ENCODE results near the gene CCDC43.
"Not testable (repeated sequence)": the region's sequence is repeated elsewhere in the genome, so short reads cannot be mapped to it uniquely, and the experiment has no call there.

The CCDC43 gene

GRCh38 chr17:44689477-44690217, at the start of gene CCDC43:
CCDC43 (minus strand) TSS chr17:44689776; CDS start chr17:44689753, 23 bp downstream.
- peak; percentile 93 for DNase-seq

DNA sequence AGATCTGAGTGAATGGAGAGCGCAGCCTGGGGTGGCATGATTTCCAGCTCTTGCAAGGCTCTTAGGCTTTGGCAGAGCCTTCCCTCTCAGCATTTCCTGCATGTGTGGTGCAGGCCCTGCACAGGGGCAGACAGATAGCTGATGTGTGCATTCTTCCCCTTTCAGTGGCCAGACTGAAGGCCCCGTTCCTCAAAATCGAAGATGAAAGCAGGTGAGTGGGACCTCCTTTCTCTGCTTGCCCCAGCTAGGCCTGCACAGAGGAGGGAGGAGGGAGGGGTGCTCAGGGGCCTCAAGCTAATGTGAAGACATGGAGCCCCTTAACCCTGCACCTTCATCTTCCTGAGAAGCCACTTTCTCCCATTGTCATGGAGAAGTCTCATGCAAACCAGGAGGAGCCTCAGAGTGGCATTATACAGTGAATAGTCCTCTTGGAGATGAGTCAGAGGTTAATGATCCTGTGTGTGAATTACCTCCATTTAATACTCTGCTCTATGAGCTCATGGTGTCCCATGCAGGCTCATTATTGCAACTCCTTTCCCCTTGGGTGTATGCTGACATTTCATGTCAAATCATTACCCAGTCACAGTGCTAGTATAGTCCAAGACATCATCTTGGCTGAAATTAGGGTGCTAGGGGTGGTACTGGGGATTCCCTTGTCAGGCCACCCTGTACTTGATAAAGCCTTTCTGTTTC, 48.8 kb upstream of the CCDC43 start:
- no peak for DNase-seq

- DNase-seq: no peak
Observed at GRCh38 chr17:44736551-44737240, 47.1 kb upstream of the CCDC43 start.

GRCh38 chr17:44734272-44734671, 44.7 kb upstream of the CCDC43 start:
- DNase-seq: no peak

- no peak for DNase-seq
Observed at GRCh38 chr17:44733753-44734152, 44.2 kb upstream of the CCDC43 start.

- not testable (repeated sequence) for DNase-seq
Observed at GRCh38 chr17:44726121-44726520, 36.5 kb upstream of the CCDC43 start.

DNA sequence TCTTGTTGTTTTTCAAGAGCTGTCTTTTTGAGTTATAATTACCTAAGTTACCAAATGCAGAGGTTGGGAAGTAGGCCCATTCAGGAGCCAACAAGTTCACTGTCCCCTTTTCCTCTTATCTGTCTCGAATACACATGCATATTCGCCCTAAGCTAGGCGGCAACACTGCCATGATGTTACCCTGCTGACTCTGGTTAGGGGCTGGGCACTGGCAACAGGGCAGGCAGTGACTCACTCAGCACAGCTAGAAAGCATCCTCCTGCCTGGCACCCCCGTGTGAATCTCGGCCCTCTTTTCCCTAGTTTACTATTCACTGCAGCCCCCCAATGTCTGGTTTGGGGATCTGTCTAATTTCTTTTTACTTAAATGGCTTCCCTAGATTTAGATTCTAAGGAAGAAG, 32.7 kb upstream of the CCDC43 start:
- DNase-seq: no peak

DNA sequence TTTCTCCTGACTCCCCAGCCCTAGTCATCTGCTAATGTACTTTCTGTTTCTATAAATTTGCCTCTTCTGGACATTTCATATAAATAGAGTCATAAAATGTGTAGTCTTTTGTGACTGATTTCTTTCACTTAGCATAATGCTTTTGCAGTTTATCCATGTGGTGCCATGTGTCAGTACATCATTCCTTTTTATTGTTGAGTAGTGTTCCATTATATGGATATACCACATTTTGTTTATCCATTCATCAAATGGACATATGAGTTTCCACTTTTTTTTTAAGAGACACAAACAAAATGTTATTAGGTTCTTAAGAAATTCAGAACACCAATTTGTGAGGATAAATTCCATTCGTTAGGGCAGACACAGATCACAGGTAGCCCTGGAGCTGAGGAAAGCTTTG, 29.9 kb upstream of the CCDC43 start:
- DNase-seq: no peak

GRCh38 chr17:44708401-44709263, 19.1 kb upstream of the CCDC43 start, which contains the start of gene DBF4B:
DBF4B (plus strand) TSS chr17:44708665; CDS start chr17:44708821, 156 bp downstream.
- peak; percentile 92 for DNase-seq

DNA sequence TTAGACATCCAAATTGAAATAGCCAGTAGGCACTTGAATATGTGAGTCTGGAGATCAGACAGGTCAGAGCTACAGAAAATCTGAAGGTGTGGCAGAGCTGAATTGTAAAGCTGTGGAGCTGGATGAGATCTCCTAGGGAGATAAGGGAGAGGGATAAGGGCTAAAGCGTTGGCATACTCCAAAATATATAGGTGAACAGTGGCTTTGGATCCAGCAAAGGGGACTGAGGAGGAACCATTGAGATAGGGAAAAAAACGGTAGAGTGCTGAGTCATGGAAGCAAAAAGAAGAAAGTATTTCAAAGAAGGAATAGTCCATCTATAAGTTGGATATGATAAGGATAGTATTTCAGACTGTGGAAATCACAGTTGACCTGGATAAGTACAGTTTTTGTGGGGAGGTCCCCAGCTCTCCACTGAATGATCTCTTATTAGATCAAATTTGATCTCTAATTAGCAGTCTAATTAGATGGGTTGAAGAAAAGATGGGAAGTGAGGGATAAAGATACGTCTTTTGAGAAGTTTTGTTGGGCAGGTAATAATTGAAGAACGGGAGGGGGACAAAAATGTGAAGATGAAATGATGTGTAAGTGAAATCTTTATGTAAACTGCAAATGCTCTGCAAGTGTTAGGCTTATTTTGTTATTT, 18.3 kb upstream of the CCDC43 start:
- no peak for DNase-seq

GRCh38 chr17:44700288-44700687, 10.7 kb upstream of the CCDC43 start:
- DNase-seq: not testable (repeated sequence)

GRCh38 chr17:44693609-44694008, 4.0 kb upstream of the CCDC43 start:
- no peak for DNase-seq

DNA sequence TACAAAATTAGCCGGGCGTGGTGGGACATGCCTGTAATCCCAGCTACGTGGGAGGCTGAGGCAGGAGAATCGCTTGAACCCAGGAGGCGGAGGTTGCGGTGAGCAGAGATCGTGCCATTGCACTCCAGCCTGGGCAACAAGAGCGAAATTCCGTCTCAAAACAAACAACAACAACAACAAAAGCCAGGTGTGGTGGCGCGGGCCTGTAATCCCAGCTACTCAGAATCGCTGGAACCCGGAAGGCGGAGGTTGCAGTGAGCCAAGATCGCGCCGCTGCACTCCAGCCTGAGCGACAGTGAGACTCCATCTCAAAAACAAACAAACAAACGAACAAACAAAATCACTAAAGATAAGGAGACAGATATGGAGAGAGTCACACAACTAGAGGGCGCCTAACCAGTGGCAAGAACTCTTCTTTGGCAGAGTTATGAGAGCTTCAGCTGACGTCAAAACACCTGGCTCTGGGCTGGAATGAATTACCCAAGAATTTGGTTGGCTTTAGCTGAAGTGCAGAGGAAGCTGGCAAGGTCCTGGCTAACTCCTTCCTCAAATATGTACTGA, 1.2 kb upstream of the CCDC43 start:
- not testable (repeated sequence) for DNase-seq

GRCh38 chr17:44688675-44689476, 700 bp downstream of the CCDC43 start:
- DNase-seq: no peak

- DNase-seq: no peak
Observed at GRCh38 chr17:44688200-44688599, 1.4 kb downstream of the CCDC43 start.

DNA sequence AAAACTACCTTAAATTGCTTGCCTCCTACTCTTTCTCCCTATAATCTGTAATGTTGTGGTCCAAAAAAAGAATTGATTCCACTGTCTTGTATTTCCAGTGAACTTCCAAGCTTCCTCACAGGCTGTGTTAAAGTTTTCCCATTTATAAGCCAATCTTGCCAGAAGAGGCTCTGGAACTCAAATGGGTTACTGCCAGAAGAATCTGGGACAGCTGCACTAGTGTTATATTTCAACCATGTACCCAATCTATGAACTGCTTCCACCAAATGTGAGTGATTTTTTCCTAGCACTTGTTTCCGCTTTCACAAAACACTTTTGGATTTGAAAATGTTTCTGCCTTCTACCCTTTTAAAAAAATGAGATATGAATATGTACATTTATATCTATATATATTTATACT, 1.8 kb downstream of the CCDC43 start:
- no peak for DNase-seq

- DNase-seq: not testable (repeated sequence)
Observed at GRCh38 chr17:44683303-44683702, 6.3 kb downstream of the CCDC43 start.

GRCh38 chr17:44677136-44677535, 12.4 kb downstream of the CCDC43 start:
- no peak for DNase-seq

DNA sequence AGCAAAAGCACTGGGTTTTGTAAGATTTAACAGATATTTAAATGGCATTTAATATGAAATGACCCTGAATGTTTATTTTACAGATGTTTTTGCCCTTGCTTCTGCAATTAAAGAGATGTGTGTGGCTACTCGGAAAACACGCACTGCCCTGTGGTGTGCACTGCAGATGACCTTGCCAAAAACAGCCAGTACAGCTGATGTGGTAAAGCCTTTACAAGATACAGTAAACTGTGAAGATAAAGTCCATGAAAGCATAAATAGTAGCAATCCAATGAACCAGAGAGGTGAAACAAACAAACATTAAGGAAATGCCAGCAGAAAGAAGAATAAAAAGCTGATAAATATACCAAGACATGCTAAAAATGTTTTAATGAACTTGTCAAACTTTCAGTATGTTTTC, 15.7 kb downstream of the CCDC43 start:
- no peak for DNase-seq

DNA sequence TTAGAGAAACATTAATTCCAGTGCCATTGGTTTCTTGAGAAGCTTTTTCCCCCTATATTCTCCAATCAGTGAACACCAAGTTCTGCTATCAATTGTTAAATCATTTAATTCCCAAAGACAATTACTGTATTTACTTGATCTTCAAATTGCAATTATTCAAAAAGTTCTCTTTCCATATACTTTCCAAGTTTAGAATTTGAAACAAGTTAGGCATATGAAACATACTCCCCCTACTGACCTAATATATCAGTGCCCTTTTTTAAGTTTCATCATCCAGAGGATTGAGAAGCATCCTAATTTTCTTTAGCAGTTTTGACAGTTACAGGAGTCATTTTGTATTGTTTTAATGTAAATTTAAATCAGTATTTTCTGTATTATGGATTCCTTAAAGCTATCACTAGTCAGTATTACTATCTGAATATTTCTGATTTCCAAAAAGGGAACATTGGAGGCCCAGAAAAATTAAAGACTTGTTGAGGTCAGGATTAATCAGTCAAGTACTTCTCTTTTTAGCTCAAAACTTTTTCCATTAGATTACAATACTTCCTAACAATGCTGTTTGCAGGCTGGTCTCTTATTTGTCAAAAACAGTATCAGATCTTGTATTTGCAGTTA, 17.0 kb downstream of the CCDC43 start:
- no peak for DNase-seq

GRCh38 chr17:44666006-44666405, 23.6 kb downstream of the CCDC43 start:
- no peak for DNase-seq
